IPS-20b (cell line): Measurements from ENCODE around the gene ALK.

Experiments used
- H3K27ac ChIP-seq: one replicate; pipeline ENCODE4 v1.5.1; 2013; ENCODE audit warnings: low read length
- H3K27me3 ChIP-seq: 2 replicates; pipeline ENCODE4 v1.6.1; 2013; ENCODE audit warnings: mild to moderate bottlenecking, low read length, inconsistent platforms; ENCODE audit not compliant: insufficient read depth
- H3K36me3 ChIP-seq: 2 replicates; pipeline ENCODE4 v1.6.1; 2013; ENCODE audit warnings: low read depth, mild to moderate bottlenecking, inconsistent platforms, low read length, moderate library complexity; ENCODE audit not compliant: insufficient read depth
- H3K4me1 ChIP-seq: 2 replicates; pipeline ENCODE4 v1.6.1; 2013; ENCODE audit warnings: mild to moderate bottlenecking, control low read depth, inconsistent platforms, low read length, moderate library complexity; ENCODE audit not compliant: insufficient read depth
- H3K4me3 ChIP-seq: 2 replicates; pipeline ENCODE4 v1.5.1; 2013; ENCODE audit warnings: mild to moderate bottlenecking, low read length, inconsistent platforms
- H3K9ac ChIP-seq: 2 replicates; pipeline ENCODE4 v1.6.1; 2013; ENCODE audit warnings: low read depth, mild to moderate bottlenecking, inconsistent platforms, low read length, moderate library complexity
- H3K9me3 ChIP-seq: 2 replicates; pipeline ENCODE4 v1.6.1; 2013; ENCODE audit warnings: mild to moderate bottlenecking, low read depth, low read length, inconsistent platforms; ENCODE audit not compliant: insufficient read depth

The ALK gene

GRCh38 chr2:29632018-29632417 is 289.4 kb downstream of the ALK start:
- Histone ChIP-seq H3K27me3 (no peaks in the 10 kb centered on the region), H3K36me3 (no peaks in the 10 kb centered on the region), H3K27ac (no peak overlapping the region), H3K9me3 (no peaks in the 10 kb centered on the region), H3K4me3 (no peak overlapping the region), H3K4me1 (peaks cover 12% of the 10 kb centered on the region), H3K9ac (no peak overlapping the region)

- Histone ChIP-seq H3K27me3 (no peaks in the 10 kb centered on the region), H3K9ac (no peak overlapping the region), H3K4me3 (no peak overlapping the region)
Measured at GRCh38 chr2:29629495-29629894, 291.9 kb downstream of the ALK start.

GRCh38 chr2:29628862-29629261 is 292.5 kb downstream of the ALK start:
- Histone ChIP-seq H3K9ac (no peak overlapping the region), H3K27me3 (no peaks in the 10 kb centered on the region), H3K27ac (no peak overlapping the region), H3K4me3 (no peak overlapping the region), H3K4me1 (peaks cover 15% of the 10 kb centered on the region), H3K36me3 (no peaks in the 10 kb centered on the region), H3K9me3 (no peaks in the 10 kb centered on the region)

More at GRCh38 chr2:29629495-29629894, 291.9 kb downstream of the ALK start:
- peaks cover 15% of the 10 kb centered on the region for H3K4me1 ChIP-seq
- H3K36me3 ChIP-seq: no peaks in the 10 kb centered on the region
- no peak overlapping the region for H3K27ac ChIP-seq
- no peaks in the 10 kb centered on the region for H3K9me3 ChIP-seq

GRCh38 chr2:29628108-29628745 is 293.2 kb downstream of the ALK start:
- Histone ChIP-seq H3K36me3 (no peaks in the 10 kb centered on the region), H3K27me3 (no peaks in the 10 kb centered on the region), H3K9ac (no peak overlapping the region), H3K27ac (no peak overlapping the region), H3K4me1 (peaks cover 15% of the 10 kb centered on the region), H3K9me3 (no peaks in the 10 kb centered on the region), H3K4me3 (no peak overlapping the region)

DNA sequence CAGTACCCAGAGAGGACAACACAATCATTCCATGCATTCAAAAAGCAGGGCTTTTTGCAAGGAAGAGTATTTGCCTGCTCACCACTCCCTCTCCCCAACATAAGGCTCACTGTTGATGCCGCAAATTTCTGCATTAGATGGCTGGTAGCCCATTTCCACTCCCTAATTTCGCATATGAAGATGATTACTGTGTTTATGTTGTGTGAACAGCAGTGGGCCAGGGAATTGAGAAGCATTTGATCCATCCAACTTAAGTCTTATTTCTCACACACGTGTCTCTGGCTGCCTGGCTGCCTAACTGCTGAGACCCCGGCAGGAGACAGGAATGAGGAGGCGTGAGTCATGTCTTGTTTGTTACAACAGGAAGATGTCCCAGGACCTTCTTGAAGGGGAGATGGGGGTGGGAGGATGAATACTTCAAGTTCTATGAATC is 294.1 kb downstream of the ALK start:
- no peaks in the 10 kb centered on the region for H3K36me3 ChIP-seq
- peaks cover 15% of the 10 kb centered on the region for H3K4me1 ChIP-seq
- no peaks in the 10 kb centered on the region for H3K27me3 ChIP-seq
- no peak overlapping the region for H3K4me3 ChIP-seq
- no peaks in the 10 kb centered on the region for H3K9me3 ChIP-seq
- H3K9ac ChIP-seq: no peak overlapping the region
- no peak overlapping the region for H3K27ac ChIP-seq

GRCh38 chr2:29620890-29621289 is 300.5 kb downstream of the ALK start:
- Histone ChIP-seq H3K9ac (no peak overlapping the region), H3K4me1 (no peaks in the 10 kb centered on the region), H3K27me3 (no peaks in the 10 kb centered on the region), H3K4me3 (no peak overlapping the region), H3K27ac (no peak overlapping the region), H3K9me3 (no peaks in the 10 kb centered on the region), H3K36me3 (no peaks in the 10 kb centered on the region)

DNA sequence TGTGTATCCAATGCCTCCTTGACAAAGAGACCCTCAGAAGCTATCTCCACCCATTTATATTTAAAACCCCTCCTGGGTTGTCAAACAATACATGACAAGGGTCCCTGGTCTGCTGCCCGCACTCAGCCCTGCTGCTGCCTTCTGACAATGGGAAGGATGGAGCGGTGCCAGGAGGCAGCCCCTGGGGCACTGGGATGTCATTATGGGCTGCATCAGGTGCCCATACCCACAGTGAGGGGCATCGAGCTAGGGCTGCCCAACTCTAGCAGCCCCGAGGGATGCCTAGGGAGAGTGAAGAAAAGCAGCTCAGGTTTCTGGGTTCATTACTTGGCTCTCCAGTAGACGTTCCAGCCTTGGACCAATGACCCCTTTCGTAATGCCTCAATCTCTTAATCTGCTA is 301.7 kb downstream of the ALK start:
- H3K9me3 ChIP-seq: no peaks in the 10 kb centered on the region
- no peak overlapping the region for H3K27ac ChIP-seq
- H3K4me3 ChIP-seq: no peak overlapping the region
- no peaks in the 10 kb centered on the region for H3K36me3 ChIP-seq
- H3K9ac ChIP-seq: no peak overlapping the region
- no peaks in the 10 kb centered on the region for H3K27me3 ChIP-seq
- H3K4me1 ChIP-seq: no peaks in the 10 kb centered on the region

DNA sequence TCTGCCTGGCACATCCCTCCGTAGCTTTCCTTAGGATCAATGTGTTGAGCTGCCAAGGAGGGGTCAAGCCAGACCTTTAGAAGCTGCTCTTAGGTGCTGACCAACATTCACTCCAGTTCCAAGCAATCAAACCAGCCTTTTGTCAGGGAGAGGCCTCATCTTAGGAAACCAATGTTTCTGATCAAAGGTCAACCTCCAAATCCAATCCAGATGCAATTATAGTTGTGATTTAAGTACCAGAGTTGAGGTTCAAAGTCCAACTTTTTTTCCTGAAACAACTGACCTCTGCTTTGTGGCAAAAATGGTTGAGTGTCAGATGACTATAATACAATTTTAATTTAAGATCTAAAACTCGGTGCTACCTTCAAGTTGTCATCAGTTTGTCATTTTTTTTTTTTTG is 303.4 kb downstream of the ALK start:
- Histone ChIP-seq H3K27ac (no peak overlapping the region), H3K9me3 (no peaks in the 10 kb centered on the region), H3K27me3 (no peaks in the 10 kb centered on the region), H3K9ac (no peak overlapping the region), H3K4me3 (no peak overlapping the region), H3K4me1 (no peaks in the 10 kb centered on the region), H3K36me3 (no peaks in the 10 kb centered on the region)

DNA sequence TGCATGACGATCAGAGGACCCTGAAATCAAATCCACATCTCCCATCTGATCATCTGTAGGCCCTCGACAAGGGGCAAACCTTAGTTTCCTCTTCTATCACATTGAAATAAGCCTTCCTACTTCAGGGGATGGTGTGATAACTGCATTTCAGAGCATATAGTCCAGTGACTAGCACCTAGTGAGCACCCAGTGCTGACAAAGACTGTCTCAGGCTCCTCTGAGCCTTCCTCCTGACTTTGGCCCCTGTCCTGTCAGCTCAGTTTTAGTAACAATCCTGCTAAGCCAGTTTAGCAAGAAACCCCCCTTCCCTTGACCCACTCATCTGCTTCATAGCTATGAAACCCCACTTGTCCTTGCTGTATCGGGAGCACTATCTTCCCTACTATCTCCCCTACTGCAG is 304.0 kb downstream of the ALK start:
- no peak overlapping the region for H3K9ac ChIP-seq
- H3K36me3 ChIP-seq: no peaks in the 10 kb centered on the region
- H3K27me3 ChIP-seq: no peaks in the 10 kb centered on the region
- H3K9me3 ChIP-seq: no peaks in the 10 kb centered on the region
- no peaks in the 10 kb centered on the region for H3K4me1 ChIP-seq
- no peak overlapping the region for H3K27ac ChIP-seq
- no peak overlapping the region for H3K4me3 ChIP-seq

DNA sequence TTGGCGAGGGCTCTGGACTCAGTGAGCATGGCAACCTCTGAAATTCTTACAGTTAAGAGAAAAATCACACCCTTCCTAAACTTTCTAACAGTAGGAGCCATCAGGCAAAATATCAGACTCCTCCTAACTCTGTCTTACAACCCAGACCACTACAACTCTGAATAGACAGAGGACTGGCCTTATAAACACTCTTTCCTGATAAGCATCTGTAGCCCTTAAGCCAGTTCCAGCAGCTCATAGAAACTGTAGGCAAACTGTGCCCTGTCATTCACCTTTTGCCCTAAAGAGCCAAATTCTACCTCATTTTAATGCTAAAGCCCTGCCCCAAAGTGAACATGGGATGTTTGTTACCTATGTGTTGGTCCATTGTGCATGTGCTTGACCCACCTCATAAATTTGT is 304.8 kb downstream of the ALK start:
- no peaks in the 10 kb centered on the region for H3K36me3 ChIP-seq
- 0 out of 2 replicates have a peak, but pooled peaks cover 3% of the 10 kb centered on the region for H3K4me1 ChIP-seq
- no peak overlapping the region for H3K9ac ChIP-seq
- no peaks in the 10 kb centered on the region for H3K27me3 ChIP-seq
- no peaks in the 10 kb centered on the region for H3K9me3 ChIP-seq
- no peak overlapping the region for H3K27ac ChIP-seq
- no peak overlapping the region for H3K4me3 ChIP-seq

DNA sequence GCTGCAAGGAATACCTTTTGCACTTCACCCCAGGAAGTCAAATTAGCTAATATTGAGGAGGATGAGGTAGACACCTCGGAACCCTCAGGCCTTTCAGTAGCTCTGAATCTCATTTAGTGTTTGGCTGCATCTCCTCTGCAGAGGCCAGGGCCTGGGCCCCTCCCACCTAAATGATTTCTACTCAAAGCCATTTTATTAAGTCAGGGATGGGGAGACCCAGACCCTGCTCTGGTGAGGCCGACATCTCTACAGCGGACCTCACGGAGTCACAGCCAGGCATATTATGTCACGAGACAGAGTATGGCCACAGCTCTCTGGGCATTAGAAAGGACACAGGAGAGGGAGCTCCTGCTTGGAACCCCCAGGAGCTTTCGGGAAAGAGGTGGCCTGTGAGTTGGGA is 305.5 kb downstream of the ALK start:
- H3K9ac ChIP-seq: no peak overlapping the region
- no peak overlapping the region for H3K27ac ChIP-seq
- H3K36me3 ChIP-seq: no peaks in the 10 kb centered on the region
- 0 out of 2 replicates have a peak, but pooled peaks cover 3% of the 10 kb centered on the region for H3K4me1 ChIP-seq
- no peaks in the 10 kb centered on the region for H3K9me3 ChIP-seq
- no peaks in the 10 kb centered on the region for H3K27me3 ChIP-seq
- H3K4me3 ChIP-seq: no peak overlapping the region

GRCh38 chr2:29615183-29615582 is 306.2 kb downstream of the ALK start:
- Histone ChIP-seq H3K36me3 (no peaks in the 10 kb centered on the region), H3K9ac (no peak overlapping the region), H3K9me3 (no peaks in the 10 kb centered on the region), H3K4me1 (0 out of 2 replicates have a peak, but pooled peaks cover 3% of the 10 kb centered on the region), H3K27me3 (no peaks in the 10 kb centered on the region), H3K27ac (no peak overlapping the region), H3K4me3 (no peak overlapping the region)
